ENCODE measurements around the gene CFAP141. TPM values are rescaled to one million over a fixed set of nuclear protein-coding genes. Genes with fewer than 3 reads are reported as not detected.

CFAP141 gene
- total RNA-seq, 2 experiments from 2014 or later: not detected

- intact Hi-C loops (cut with micrococcal nuclease): loop anchor here (10.0 kb wide), 1 partner anchor 157 kb away; the partner anchor contains the start of gene RPS27
- ChIA-PET CTCF (no interaction called here), POLR2A (no interaction called here)
- Mint-ChIP-seq H3K9me3 (no peaks in the 10 kb centered on the region), H3K36me3 (peaks cover 10% of the 10 kb centered on the region), H3K4me3 (no peak overlapping the region), H3K27me3 (no peaks in the 10 kb centered on the region), H3K27ac (no peak overlapping the region), H3K4me1 (ENCODE audit: low read depth) (peaks cover 23% of the 10 kb centered on the region)
- no peak for DNase-seq
Observed at GRCh38 chr1:154151311-154151710, 54.8 kb downstream of the CFAP141 start.

Small RNAs within 50 kb of the gene (microRNA-seq; reads per million reads assigned to microRNA genes)
- 29.1 reads per million, percentile 49 among the genes with 10 or more reads in this experiment for gene MIR190B (ENCODE audit: borderline microRNAs expressed, borderline number of aligned reads, borderline replicate concordance)

Other genes with a start within 250 kb of the CFAP141 start
- 10 to 100 TPM; 60.8 to 78.0 TPM for gene CRTC2, start 247.7 kb downstream of the CFAP141 start, total RNA-seq
- gene SLC39A1, start 242.8 kb downstream of the CFAP141 start, total RNA-seq: 10 to 100 TPM; 67.0 to 68.7 TPM
- 1 to 10 TPM; 8.5 to 8.7 TPM for gene CREB3L4, start 238.4 kb downstream of the CFAP141 start, total RNA-seq
- 100 to 1,000 TPM; 134 to 136 TPM for gene JTB, start 228.7 kb downstream of the CFAP141 start, total RNA-seq
- gene RAB13, start 220.0 kb downstream of the CFAP141 start, total RNA-seq: 1 to 10 TPM; 2.9 to 4.1 TPM
- gene RPS27, start 215.6 kb downstream of the CFAP141 start, total RNA-seq: 1,000 to 10,000 TPM; 1,861 to 1,992 TPM
- gene NUP210L, start 51.3 kb downstream of the CFAP141 start, total RNA-seq: under 1 TPM; 0.05 to 0.12 TPM
- 100 to 1,000 TPM; 726 to 736 TPM for gene TPM3, start 14.2 kb downstream of the CFAP141 start, total RNA-seq
- gene UBAP2L, start 14.6 kb upstream of the CFAP141 start, total RNA-seq: 100 to 1,000 TPM; 180 to 183 TPM
- gene HAX1, start 66.3 kb upstream of the CFAP141 start, total RNA-seq: 100 to 1,000 TPM; 168 to 169 TPM
- gene AQP10, start 114.8 kb upstream of the CFAP141 start, total RNA-seq: not detected
- gene ATP8B2, start 119.2 kb upstream of the CFAP141 start, total RNA-seq: 10 to 100 TPM; 58.5 to 59.9 TPM
- 10 to 100 TPM; 30.2 to 30.5 TPM for gene IL6R, start 199.0 kb upstream of the CFAP141 start, total RNA-seq

Measured in activated CD4-positive, alpha-beta memory T cell treated with anti-CD3 and anti-CD28 coated beads for 36 hours (primary cell).